HepG2 (cell line): ENCODE results near the gene TIMM10. TPM values are rescaled to one million over a fixed set of nuclear protein-coding genes. Genes with fewer than 3 reads are reported as not detected.

ENCODE experiments used
- ATAC-seq: fragments of 200-7000 bp; cut with Tn5 transposase; 3 replicates; pipeline ENCODE4 v1.9.1; 2020; ENCODE audit warnings: mild to moderate bottlenecking, moderate library complexity
- BruUV-seq: library from RNA; stranded (reverse); fragments of 400-500 nt; replicated peaks from 2 replicates; lab custom pipeline; 2021; lab: Mats Ljungman, UMichigan
- CTCF ChIA-PET: fragments of 300-600 bp; formaldehyde crosslinking; extraction: SDS; loops from one replicate; lab custom pipeline; 2021; ENCODE audit warnings: low total read pairs, inconsistent platforms, low intra/inter-chr PET ratio; lab: Yijun Ruan, JAX
- POLR2A ChIA-PET: fragments of 350-600 bp; sonication (Branson Sonifier 250); formaldehyde crosslinking; loops from one replicate; lab custom pipeline; 2020; ENCODE audit warnings: antibody characterized with exemption, inconsistent platforms; lab: Yijun Ruan, JAX
- DNase-seq: peaks from one replicate; pipeline ENCODE4 v3.0.0-alpha.2; 2015; ENCODE audit warnings: low spot score
- FAIRE-seq: peaks from 3 replicates; lab custom pipeline; 2011; peaks lifted over from hg19 to GRCh38; lab: Jason Lieb, UNC
- H2AFZ ChIP-seq: one replicate; pipeline ENCODE4 v1.6.1; 2011; ENCODE audit warnings: low read length, inconsistent platforms
- H3K27ac ChIP-seq: fragments of 300-600 bp; 3 replicates; pipeline ENCODE4 v1.8.0; 2011; ENCODE audit warnings: mixed run types, mild to moderate bottlenecking, mixed read lengths, low read length, inconsistent platforms; ENCODE audit not compliant: insufficient read depth; ENCODE audit errors: extremely low read length
- H3K27me3 ChIP-seq, 2 experiments: fragments of 200-600 bp in 1 of 2; 2 replicates in 1 of 2; 3 replicates in 1 of 2; pipeline versions ENCODE4 v1.6.0 to v1.8.0; 2011; ENCODE audit warnings: low read length in 2 of 2, mild to moderate bottlenecking in 2 of 2, moderate library complexity in 2 of 2, inconsistent platforms in 1 of 2; ENCODE audit not compliant: insufficient read depth in 2 of 2, control insufficient read depth in 1 of 2
- H3K36me3 ChIP-seq, 2 experiments: fragments of 200-600 bp in 1 of 2; replicated peaks in 1 of 2; 2 replicates in 1 of 2; 3 replicates in 1 of 2; pipeline versions ENCODE4 v1.5.1 to v1.8.0; 2011; ENCODE audit warnings: low read length in 2 of 2, inconsistent platforms in 1 of 2; ENCODE audit not compliant: insufficient read depth in 2 of 2, control insufficient read depth in 1 of 2
- H3K4me1 ChIP-seq: 2 replicates; pipeline ENCODE4 v1.5.1; 2012; ENCODE audit warnings: low read length, inconsistent platforms; ENCODE audit not compliant: insufficient read depth
- H3K4me2 ChIP-seq: 2 replicates; pipeline ENCODE4 v1.6.0; 2011; ENCODE audit warnings: low read depth, low read length, inconsistent platforms
- H3K4me3 ChIP-seq, 3 experiments: fragments of 200-600 bp in 1 of 3; sonication (generic), shearing (Covaris generic) in 1 of 3; replicated peaks in 1 of 3; 2 replicates each; pipeline ENCODE4 v1.5.1; 2011 to 2016; ENCODE audit warnings: low read length in 3 of 3, inconsistent platforms in 2 of 3, low read depth in 2 of 3, mild to moderate bottlenecking in 2 of 3, control low read depth in 1 of 3, mixed read lengths in 1 of 3; ENCODE audit not compliant: insufficient read depth in 1 of 3
- H3K79me2 ChIP-seq: one replicate; pipeline ENCODE4 v1.6.1; 2011; ENCODE audit warnings: low read length, inconsistent platforms; ENCODE audit not compliant: insufficient read depth
- H3K9ac ChIP-seq: 2 replicates; pipeline ENCODE4 v1.6.0; 2011; ENCODE audit warnings: mild to moderate bottlenecking, low read depth, low read length, inconsistent platforms; ENCODE audit not compliant: insufficient read depth
- H3K9me3 ChIP-seq: 2 replicates; pipeline ENCODE4 v1.5.1; 2012; ENCODE audit warnings: mild to moderate bottlenecking, low read length
- H4K20me1 ChIP-seq: 2 replicates; pipeline ENCODE4 v1.6.0; 2011; ENCODE audit warnings: inconsistent platforms, mild to moderate bottlenecking, low read length, moderate library complexity; ENCODE audit not compliant: insufficient read depth
- CTCF ChIP-seq: sonication (generic); formaldehyde crosslinking; IDR thresholded peaks from 2 replicates; pipeline ENCODE4 v1.5.0; 2020; ENCODE audit warnings: mild to moderate bottlenecking, missing genetic modification reagents, moderate library complexity
- HIVEP1 ChIP-seq: sonication (generic); formaldehyde crosslinking; IDR thresholded peaks from 2 replicates; pipeline ENCODE4 v1.4.0; 2020; ENCODE audit warnings: mild to moderate bottlenecking, missing genetic modification reagents
- HNRNPH1 ChIP-seq: fragments of 200-400 bp; formaldehyde crosslinking; optimal IDR thresholded peaks from 2 replicates; pipeline ENCODE3; 2017; ENCODE audit warnings: mild to moderate bottlenecking, low read depth, low read length
- HNRNPK ChIP-seq: fragments of 200-400 bp; formaldehyde crosslinking; IDR thresholded peaks from 2 replicates; pipeline ENCODE4 v1.6.1; 2018; ENCODE audit warnings: low read length, low read depth, moderate library complexity, mild to moderate bottlenecking; ENCODE audit not compliant: poor library complexity, severe bottlenecking
- KDM5B ChIP-seq: sonication (generic); formaldehyde crosslinking; IDR thresholded peaks from 2 replicates; pipeline ENCODE4 v1.4.0; 2020; ENCODE audit warnings: missing genetic modification reagents, mild to moderate bottlenecking, borderline replicate concordance
- MED13 ChIP-seq: sonication (generic); formaldehyde crosslinking; IDR thresholded peaks from 2 replicates; pipeline ENCODE4 v1.5.0; 2020; ENCODE audit warnings: missing genetic modification reagents
- MIER3 ChIP-seq: IDR thresholded peaks from 2 replicates; pipeline ENCODE4 v1.6.1; 2016; ENCODE audit warnings: missing compliant biosample characterization, borderline replicate concordance
- PCBP2 ChIP-seq: fragments of 200-400 bp; formaldehyde crosslinking; optimal IDR thresholded peaks from 2 replicates; pipeline ENCODE3; 2018; ENCODE audit warnings: low read length, low read depth; ENCODE audit not compliant: poor library complexity, severe bottlenecking
- POLR2AphosphoS2 ChIP-seq: IDR thresholded peaks from 2 replicates; pipeline ENCODE4 v1.6.1; 2011; ENCODE audit warnings: low read depth, low read length, improper control_type of control experiment
- TCF7L2 ChIP-seq: IDR thresholded peaks from 2 replicates; pipeline ENCODE4 v1.6.1; 2011; ENCODE audit warnings: mild to moderate bottlenecking, low read depth, low read length, moderate library complexity
- ZNF24 ChIP-seq: fragments of 450-650 bp; IDR thresholded peaks from 2 replicates; pipeline ENCODE4 v1.6.1; 2017; ENCODE audit warnings: antibody characterized with exemption, mild to moderate bottlenecking
- ZNF263 ChIP-seq: sonication (generic); formaldehyde crosslinking; IDR thresholded peaks from 2 replicates; pipeline ENCODE4 v1.4.0; 2020; ENCODE audit warnings: missing genetic modification reagents
- ZNF33A ChIP-seq: sonication (generic); formaldehyde crosslinking; IDR thresholded peaks from 2 replicates; pipeline ENCODE4 v1.5.1; 2020; ENCODE audit warnings: missing genetic modification reagents, mild to moderate bottlenecking, moderate library complexity, borderline replicate concordance
- ZNF720 ChIP-seq: sonication (generic); formaldehyde crosslinking; IDR thresholded peaks from 2 replicates; pipeline ENCODE4 v1.4.0; 2020; ENCODE audit warnings: missing genetic modification reagents
- WGBS: methylation state at CpG from one replicate; pipeline ENCODE4 v1.1.6; 2017; ENCODE audit warnings: low lambda C conversion rate; 5-methylcytosine and 5-hydroxymethylcytosine counted together
- in situ Hi-C: cut with HindIII; loops from 2 replicates; pipeline ENCODE4 v1.10.0; 2017; ENCODE audit warnings: low pct_unique_long_range_greater_than_20kb; ENCODE audit not compliant: extremely low pct_ligation_motif_present
- intact Hi-C: fragments of 100-400 bp; cut with micrococcal nuclease; formaldehyde crosslinking; loops from one replicate; pipeline ENCODE4 v1.10.0; 2022; ENCODE audit not compliant: unreplicated experiment
- polyA plus RNA-seq, 8 experiments: library from polyadenylated mRNA; depleted of rRNA in 3 of 8; stranded (reverse) in 7 of 8; unstranded in 1 of 8; fragments of >200 nt; fragmentation: Illumina TruSeq in 4 of 8; extraction: Trizol in 4 of 8; gene quantifications; 2 replicates each; pipeline versions ENCODE4 v1.2.1 to v1.2.3, GENCODE V29; 2011 to 2016; ENCODE audit warnings: low read depth in 4 of 8, missing spikeins in 1 of 8, mixed read lengths in 1 of 8; ENCODE audit not compliant: insufficient read depth in 1 of 8
- total RNA-seq, 5 experiments: library from RNA; depleted of rRNA; stranded (reverse); fragments of >200 nt; fragmentation: Illumina TruSeq; extraction: Trizol; gene quantifications; 2 replicates each; pipeline ENCODE4 v1.2.3, GENCODE V29; 2016; ENCODE audit warnings: low read depth in 1 of 5
- TF ChIP-seq, protein P1 (sequence below): sonication (generic); formaldehyde crosslinking; conservative IDR thresholded peaks from 2 replicates; pipeline ENCODE4 v1.8.1; 2023; ENCODE audit warnings: missing genetic modification reagents

The TIMM10 gene
- total and polyA plus RNA-seq, 2 of the 13 experiments (the other 11 are each of a cell fraction or from before 2014, with no cell fraction given), result 67.8 to 82.2 TPM

DNA sequence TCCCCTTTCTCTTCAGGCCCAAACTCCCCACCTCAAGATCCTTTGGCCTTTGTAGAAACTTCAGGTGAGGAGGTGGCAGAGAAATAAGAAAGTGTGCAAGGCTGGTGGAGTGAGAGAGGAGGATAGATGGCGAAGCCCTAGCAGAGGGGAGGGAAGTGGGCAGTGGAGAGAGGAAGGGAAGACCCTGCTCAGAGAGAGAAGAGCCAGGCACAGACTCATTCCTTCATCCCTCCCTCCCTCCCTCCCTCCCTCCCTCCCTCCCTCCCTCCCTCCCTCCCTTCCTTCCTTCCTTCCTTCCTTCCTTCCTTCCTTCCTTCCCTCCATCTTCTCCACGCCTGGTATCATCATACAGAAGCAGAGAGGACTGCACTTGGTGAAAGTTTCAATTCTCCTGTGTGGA, 49.2 kb downstream of the TIMM10 start:
- CTCF ChIA-PET, result interaction anchor here (1.7 to 1.9 kb wide), 2 partner anchors 24 to 136 kb away, joined by 7 to 10 read pairs; no protein-coding TSS in a partner anchor
- TF ChIP-seq HNRNPK (peak; percentile 65), ZNF720 (no peak), PCBP2 (peak; percentile 81)
- H3K4me3 ChIP-seq, result no peak overlapping the region
- in situ Hi-C loops, result no loop called here
- no peaks in the 10 kb centered on the region for H4K20me1 ChIP-seq
- peaks cover 30% of the 10 kb centered on the region for H3K4me1 ChIP-seq
- DNase-seq, result no peak
- no peak overlapping the region for H3K9ac ChIP-seq
- no peaks in the 10 kb centered on the region for H3K27me3 ChIP-seq
- intact Hi-C loops, result no loop called here
- BruUV-seq, result no TSS peak
- no peak overlapping the region for H2AFZ ChIP-seq
- no peak for ATAC-seq
- FAIRE-seq, result no peak
- WGBS, result 98% methylated on average over 2 of the region's 2 CpGs
- H3K9me3 ChIP-seq, result no peaks in the 10 kb centered on the region
- H3K36me3 ChIP-seq, result peaks cover 14 to 32% of the 10 kb centered on the region in 2 experiments
- H3K4me2 ChIP-seq, result no peak overlapping the region
- H3K27ac ChIP-seq, result peak overlapping the region; percentile 65
- no peaks in the 10 kb centered on the region for H3K79me2 ChIP-seq
- POLR2A ChIA-PET, result interaction anchor here (1.3 to 1.9 kb wide), 2 partner anchors 12 to 21 kb away, joined by 3 to 5 read pairs; no protein-coding TSS in a partner anchor

DNA sequence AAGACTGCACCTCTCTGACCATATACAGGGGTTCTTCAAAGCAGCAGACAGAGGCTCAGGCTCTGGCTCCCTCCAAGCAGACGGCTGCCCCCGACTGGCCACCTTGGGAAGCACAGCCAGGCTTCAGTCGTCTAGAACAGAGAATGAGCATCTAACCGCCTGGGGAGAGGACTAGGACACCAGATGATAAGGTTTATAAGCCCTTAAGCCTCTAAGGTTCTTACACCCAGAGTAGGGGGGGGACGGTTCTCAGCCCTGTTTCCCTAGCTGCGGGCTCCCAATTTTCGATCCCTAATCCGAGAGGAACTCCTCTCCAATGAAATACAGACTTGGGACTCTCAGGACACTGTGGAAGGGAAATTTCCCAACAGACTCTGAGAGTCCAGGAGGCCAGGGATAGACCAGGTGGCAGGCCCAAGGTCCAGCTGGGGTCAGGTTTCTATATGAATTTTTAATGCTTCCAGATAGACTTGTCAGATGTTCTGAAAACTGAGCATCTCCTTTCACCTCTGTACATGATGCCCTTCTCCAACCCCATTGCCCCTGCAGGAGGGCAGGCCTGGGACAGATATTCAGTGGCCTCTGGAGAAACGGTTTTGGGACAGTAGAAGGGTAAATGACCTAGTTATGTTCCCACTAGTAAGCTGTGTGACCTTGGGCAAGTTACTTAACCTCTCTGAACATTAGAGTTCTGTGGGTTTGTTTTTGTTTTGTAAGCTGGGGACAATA, 50.0 kb downstream of the TIMM10 start:
- Histone ChIP-seq H2AFZ (no peak overlapping the region), H3K27me3 (no peaks in the 10 kb centered on the region), H3K4me2 (peak overlapping the region; percentile 66), H3K9me3 (no peaks in the 10 kb centered on the region), H3K27ac (peak overlapping the region; percentile 65), H3K36me3 (peaks cover 11 to 25% of the 10 kb centered on the region in 2 experiments), H3K79me2 (no peaks in the 10 kb centered on the region), H3K4me3 (peak overlapping the region in 1 of 3 experiments; percentile 28; a peak in 1 of 6 replicates), H3K4me1 (peaks cover 30% of the 10 kb centered on the region), H4K20me1 (no peaks in the 10 kb centered on the region), H3K9ac (peak overlapping the region; percentile 26; the same call in 1 of the 2 replicates)
- intact Hi-C loops (loop anchor here (1.0 kb wide), 1 partner anchor 135 kb away; no protein-coding TSS in a partner anchor), in situ Hi-C loops (no loop called here)
- 0% methylated on average over 6 of the region's 9 CpGs for WGBS
- peak; percentile 71 for ATAC-seq
- POLR2A ChIA-PET, result interaction anchor here (1.3 to 1.9 kb wide), 2 partner anchors 13 to 21 kb away, joined by 3 to 5 read pairs; no protein-coding TSS in a partner anchor
- peak; percentile 60 for FAIRE-seq
- CTCF ChIA-PET, result interaction anchor here (1.7 to 1.9 kb wide), 2 partner anchors 23 to 135 kb away, joined by 7 to 10 read pairs; no protein-coding TSS in a partner anchor
- peak; percentile 61 for DNase-seq
- BruUV-seq, result TSS peak; percentile 9
- TF ChIP-seq ZNF24 (no peak), POLR2AphosphoS2 (no peak), ZNF33A (CRISPR knock-in tag) (no peak), MIER3 (CRISPR knock-in tag) (no peak), ZNF263 (CRISPR knock-in tag) (no peak), HIVEP1 (no peak), KDM5B (CRISPR knock-in tag) (no peak), CTCF (CRISPR knock-in tag) (peak; percentile 90), TCF7L2 (no peak), HNRNPH1 (no peak), MED13 (CRISPR knock-in tag) (no peak)
- TF ChIP-seq, protein P1, sequence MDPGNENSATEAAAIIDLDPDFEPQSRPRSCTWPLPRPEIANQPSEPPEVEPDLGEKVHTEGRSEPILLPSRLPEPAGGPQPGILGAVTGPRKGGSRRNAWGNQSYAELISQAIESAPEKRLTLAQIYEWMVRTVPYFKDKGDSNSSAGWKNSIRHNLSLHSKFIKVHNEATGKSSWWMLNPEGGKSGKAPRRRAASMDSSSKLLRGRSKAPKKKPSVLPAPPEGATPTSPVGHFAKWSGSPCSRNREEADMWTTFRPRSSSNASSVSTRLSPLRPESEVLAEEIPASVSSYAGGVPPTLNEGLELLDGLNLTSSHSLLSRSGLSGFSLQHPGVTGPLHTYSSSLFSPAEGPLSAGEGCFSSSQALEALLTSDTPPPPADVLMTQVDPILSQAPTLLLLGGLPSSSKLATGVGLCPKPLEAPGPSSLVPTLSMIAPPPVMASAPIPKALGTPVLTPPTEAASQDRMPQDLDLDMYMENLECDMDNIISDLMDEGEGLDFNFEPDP, result no peak
